GM19395 (cell line): ENCODE measurements around the gene SERPINI1.
A peak's percentile ranks its signal among the peaks of the same experiment; 100 is the strongest.
"Not testable (repeated sequence)": the region's sequence is repeated elsewhere in the genome, so short reads cannot be mapped to it uniquely, and the experiment has no call there.

Experiments used
- ATAC-seq: cut with Tn5 transposase; IDR thresholded peaks from one replicate; pipeline ENCODE4 v1.9.1; 2021; ENCODE audit warnings: mild to moderate bottlenecking, moderate library complexity; ENCODE audit not compliant: unreplicated experiment

The SERPINI1 gene

DNA sequence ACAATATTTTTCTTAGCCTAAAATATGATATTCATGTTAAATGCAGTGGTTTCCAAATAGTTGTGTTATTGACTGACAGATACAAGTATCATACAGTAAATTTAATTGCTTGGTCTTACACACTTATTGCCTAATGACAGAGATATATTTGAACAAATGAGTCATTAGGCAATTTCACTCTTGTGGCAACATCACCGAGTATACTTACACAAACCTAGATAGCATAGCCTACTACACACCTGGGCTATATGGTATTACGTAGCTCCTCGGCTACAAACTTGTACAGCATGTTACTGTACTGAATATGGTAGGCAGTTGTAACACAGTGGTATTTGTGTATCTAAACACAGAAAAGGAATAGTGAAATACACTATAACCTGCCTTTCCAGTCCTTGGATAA lies 50.3 kb downstream of the SERPINI1 start:
- no peak for ATAC-seq

- ATAC-seq = no peak
Measured at GRCh38 chr3:167787440-167787839, 51.9 kb downstream of the SERPINI1 start.

- peak; percentile 90 for ATAC-seq
Measured at GRCh38 chr3:167798443-167798842, 62.9 kb downstream of the SERPINI1 start.

GRCh38 chr3:167808910-167809309 lies 73.4 kb downstream of the SERPINI1 start:
- no peak for ATAC-seq

GRCh38 chr3:167810236-167810635 lies 74.7 kb downstream of the SERPINI1 start:
- no peak for ATAC-seq

DNA sequence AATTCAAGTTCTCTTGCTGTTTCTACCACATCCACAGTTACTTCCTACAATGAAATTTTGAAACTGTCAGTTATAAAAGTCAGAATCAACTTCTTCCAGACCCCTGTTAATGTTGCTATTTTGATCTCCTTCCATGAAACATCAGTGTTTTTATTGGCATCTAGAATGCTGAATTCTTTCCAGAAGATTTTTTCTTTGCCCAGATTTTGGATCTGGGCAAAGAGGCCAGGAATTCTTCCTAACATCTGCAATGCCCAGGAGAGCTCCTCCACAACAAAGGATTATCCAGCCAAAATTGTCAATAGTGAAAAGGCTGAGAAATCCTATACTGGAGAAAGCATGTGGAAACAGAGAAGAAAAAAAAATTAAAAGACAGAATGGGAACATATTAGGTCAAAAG lies 75.5 kb downstream of the SERPINI1 start:
- no peak for ATAC-seq

GRCh38 chr3:167813169-167814123 lies 77.9 kb downstream of the SERPINI1 start:
- ATAC-seq = no peak

DNA sequence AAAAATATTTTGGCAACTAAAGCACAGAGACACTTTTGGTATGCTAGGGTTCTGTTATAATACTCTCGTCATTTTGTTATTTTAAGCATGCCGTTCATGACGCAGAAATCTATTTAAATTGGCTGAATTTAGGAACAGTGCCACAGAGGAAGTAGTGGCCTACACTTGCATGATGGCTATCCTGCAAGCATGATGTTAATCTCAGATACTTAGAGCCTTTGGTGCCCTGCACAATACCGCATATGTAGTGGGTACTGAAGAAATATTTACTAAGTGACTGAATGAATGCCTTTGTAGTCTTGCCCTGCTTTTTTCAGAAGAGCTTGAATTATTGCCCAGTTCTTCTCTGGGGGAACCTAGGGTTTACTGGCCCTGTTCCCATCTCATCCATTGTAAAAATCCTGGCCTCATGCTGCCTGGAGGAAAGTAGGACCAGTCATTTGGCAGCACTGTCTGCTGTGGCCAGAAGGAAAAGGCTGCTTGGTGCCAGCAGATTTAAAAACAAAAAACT lies 79.0 kb downstream of the SERPINI1 start:
- no peak for ATAC-seq

DNA sequence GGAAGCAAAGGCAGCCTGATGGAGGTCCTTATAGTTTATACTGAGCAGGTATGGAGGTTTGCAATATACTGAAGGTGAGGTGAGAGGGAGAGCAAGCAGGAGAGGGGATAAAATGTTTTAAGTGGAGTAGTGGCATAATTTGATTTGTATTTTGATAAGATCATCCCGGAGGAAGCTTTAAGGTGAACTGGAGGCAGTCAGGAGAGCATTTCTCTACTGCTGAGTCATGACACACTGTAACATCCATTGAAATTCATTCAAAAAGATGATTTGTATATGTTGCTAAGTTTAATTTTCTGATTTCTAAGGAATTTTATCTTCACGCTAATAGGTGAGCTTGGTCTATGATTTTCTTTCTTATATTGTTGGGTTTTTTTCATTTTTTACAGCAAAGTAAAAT lies 81.4 kb downstream of the SERPINI1 start:
- ATAC-seq = no peak

- ATAC-seq = no peak
Measured at GRCh38 chr3:167820102-167820865, 84.8 kb downstream of the SERPINI1 start.

DNA sequence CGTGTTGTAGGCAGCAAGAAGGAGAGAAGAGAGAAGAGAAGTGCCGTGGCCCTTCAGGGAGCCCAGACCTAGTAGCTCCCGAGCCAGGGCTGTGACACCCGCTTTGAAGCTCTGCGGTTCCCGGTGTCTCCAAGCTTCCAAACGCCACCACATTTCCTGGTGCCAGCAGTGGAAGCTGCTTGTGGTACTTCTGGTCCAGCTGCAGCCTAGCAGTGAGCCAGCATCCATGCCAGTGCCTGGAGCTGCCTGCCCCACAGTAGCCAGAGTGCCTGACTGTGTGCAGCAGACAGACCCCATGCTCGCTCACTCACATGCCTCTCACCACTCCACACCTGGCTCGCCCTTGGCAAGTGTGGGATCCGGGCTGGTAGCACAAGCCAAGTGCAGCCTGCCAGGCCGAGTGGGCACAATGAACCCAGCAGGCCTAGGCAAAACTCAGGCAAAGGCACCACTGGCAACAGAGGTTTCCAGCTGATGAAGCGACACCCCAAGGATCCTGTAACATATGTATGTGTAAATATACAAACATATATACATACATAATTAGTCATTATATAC lies 85.8 kb downstream of the SERPINI1 start:
- no peak for ATAC-seq

- no peak for ATAC-seq
Measured at GRCh38 chr3:167823738-167824137, 88.2 kb downstream of the SERPINI1 start.

DNA sequence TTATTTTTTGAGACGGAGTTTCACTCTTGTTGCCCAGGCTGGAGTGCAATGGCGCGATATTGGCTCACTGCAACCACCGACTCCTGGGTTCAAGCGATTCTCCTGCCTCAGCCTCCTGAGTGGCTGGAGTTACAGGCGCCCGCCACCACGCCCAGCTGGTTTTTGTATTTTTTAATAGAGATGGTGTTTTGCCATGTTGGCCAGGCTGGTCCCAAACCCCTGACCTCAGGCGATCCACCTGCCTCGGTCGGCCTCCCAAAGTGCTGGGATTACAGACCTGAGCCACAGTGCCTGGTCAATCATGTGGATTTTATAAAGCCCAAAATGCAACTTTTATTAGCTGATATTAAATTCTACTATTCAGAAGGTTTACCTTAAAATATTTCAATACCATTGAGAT lies 92.1 kb downstream of the SERPINI1 start:
- ATAC-seq = not testable (repeated sequence)

DNA sequence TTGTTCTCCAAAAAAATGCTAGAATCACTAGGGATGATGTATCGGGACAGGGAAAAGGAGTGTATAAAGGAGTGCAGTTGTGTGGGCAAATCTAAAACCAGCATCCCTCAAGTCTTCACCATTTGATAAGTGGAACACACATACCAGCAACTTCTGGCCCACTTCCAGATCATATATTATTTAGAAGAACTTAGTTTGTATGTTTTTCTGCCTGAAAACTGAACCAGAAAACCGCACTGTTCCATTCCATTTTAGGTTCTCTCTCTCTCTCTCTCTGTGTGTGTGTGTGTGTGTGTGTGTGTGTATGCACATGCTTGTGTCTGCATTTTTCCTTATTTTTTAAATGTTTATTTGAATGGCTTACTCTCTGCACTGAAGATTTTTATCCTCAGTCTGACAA lies 93.5 kb downstream of the SERPINI1 start:
- ATAC-seq = no peak

DNA sequence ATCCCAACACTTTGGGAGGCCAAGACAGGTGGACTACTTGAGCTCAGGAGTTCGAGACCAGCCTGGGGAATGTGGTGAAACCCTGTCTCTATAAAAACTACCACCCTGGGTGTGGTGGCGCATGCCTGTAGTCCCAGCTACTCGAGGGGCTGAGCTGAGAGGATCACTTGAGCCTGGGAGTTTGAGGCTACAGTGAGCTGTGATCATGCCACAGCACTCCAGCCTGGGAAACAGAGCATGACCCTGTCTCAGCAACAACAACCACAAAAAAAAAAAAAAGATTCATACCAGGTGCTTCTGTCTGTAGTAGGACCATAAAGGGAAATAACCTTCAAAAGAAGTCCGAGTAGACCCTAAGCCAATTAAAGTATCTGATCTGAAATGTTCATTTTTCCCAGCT lies 94.5 kb downstream of the SERPINI1 start:
- ATAC-seq = peak; percentile 86

- no peak for ATAC-seq
Measured at GRCh38 chr3:167835359-167835758, 99.8 kb downstream of the SERPINI1 start.

DNA sequence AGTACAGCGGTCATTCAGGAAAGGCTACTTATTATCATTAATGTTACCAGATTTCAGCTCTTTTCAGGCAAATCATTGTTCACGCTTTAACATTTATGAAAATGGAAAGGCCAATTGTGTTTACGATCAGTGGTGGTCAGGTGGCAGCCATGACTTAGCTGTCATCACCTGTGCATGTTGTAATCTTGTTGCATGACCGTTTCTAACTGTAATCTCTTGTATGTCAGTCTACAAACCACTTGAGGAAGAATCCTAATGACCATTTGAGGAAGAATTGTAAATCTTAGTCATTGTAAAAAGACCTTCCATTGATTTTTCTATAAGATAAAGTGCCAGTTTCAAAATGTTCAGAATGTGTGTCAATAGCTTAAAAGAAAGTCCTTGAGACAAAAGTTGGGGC lies 100.4 kb downstream of the SERPINI1 start:
- ATAC-seq = no peak

DNA sequence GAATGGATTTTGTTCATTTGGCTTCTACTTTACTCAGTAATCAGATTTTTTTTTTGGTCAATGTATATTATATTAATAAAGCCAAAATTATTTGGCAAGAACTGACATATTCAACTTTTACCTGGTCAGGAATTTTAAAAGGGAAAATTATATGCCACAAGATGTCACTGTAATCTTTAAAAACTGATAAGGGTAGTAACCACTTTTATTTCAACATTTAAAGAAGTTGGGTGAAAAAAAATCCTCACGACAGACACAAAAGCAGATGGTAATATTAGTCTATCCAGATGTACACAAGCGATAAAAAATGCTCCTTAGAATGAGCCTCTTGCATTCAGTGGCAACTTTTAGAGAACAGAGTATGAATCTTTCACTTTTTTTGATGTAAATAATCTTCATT lies 101.9 kb downstream of the SERPINI1 start:
- no peak for ATAC-seq

DNA sequence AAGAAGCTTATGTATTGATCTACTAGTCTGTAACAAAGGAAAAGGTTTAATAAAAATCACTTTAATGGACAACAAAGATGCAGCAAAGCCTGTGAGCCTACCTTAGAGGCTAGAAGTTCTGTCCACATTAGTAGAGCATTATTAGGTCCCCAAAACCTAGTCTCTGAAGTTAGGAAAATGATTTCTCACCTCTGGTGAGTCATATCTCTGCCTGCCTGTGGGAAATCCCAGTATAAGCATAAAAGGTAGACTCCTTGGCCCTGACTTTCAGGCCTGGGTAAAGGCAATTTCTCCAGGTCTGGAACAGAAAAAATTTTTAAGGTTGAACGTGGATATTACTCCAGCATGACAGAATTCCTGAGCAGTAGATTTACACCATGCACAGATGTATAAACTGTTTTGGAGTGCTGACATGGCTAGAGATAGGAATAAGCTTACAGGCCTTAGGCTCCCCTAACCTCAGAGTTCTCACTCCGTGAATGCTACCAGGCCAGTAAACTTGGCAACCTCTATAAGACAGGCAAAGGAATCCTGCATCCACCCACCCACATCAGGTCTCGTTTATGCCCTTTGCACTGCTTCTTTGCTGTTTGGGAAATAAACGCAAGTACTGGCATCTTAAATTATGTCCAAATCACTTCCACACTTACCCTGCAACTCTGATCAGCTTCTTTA lies 104.1 kb downstream of the SERPINI1 start:
- no peak for ATAC-seq

DNA sequence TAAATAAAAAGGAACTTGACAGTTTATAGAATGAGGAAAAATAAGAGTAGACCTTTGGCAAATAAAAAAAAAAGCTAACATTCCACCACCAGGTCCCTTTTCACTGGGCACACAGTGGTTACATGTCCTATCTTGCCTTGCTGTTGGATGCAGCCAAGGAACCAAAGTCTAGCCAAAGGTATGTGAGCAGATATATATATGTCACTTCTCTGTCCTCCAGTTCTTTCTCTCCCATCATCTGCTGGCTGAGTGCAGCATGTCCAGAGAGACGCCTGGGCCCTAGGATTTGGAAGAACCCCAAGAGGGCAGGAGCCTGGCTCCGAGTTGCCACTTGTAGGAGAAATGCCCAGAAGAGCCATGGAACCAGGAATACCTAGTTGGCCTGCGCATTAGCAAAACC lies 104.7 kb downstream of the SERPINI1 start:
- ATAC-seq = no peak

- ATAC-seq = no peak
Measured at GRCh38 chr3:167843481-167843880, 108.0 kb downstream of the SERPINI1 start.
